HEK293T (cell line): ENCODE measurements around the gene SMYD4.

Source experiments
- ELF4 ChIP-seq: fragments of 450-650 bp; IDR thresholded peaks from 2 replicates; pipeline ENCODE4 v1.6.1; 2017; ENCODE audit warnings: antibody characterized with exemption
- TF ChIP-seq, protein P1 (sequence below): fragments of 450-650 bp; IDR thresholded peaks from 2 replicates; pipeline ENCODE4 v1.6.1; 2016

DNA sequence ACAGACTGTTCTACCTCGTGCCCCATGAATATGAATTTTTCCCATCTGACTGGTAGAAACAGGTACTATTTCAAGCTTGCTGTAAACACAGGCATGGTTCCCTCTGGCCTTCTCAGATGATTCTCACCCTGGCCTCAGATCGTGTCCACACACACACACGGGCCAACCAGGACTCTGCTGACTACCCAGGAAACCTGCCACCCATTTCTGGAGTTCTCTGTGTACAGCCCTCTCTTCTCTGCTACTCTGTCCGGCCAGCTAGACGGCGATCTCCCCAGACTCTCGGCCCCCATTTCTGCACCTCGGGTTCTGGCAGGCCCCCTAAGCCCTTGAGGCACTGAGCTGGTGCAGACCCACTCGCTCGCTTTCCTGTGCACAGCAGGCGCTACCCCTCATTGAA lies 31.3 kb upstream of the SMYD4 start:
- TF ChIP-seq, protein P1, sequence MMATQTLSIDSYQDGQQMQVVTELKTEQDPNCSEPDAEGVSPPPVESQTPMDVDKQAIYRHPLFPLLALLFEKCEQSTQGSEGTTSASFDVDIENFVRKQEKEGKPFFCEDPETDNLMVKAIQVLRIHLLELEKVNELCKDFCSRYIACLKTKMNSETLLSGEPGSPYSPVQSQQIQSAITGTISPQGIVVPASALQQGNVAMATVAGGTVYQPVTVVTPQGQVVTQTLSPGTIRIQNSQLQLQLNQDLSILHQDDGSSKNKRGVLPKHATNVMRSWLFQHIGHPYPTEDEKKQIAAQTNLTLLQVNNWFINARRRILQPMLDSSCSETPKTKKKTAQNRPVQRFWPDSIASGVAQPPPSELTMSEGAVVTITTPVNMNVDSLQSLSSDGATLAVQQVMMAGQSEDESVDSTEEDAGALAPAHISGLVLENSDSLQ: no peak
- TF ChIP-seq ELF4: no peak
